ENCODE data around the gene CCDC121.
"Not testable (repeated sequence)": the region's sequence is repeated elsewhere in the genome, so short reads cannot be mapped to it uniquely, and the experiment has no call there.

The CCDC121 gene

DNA sequence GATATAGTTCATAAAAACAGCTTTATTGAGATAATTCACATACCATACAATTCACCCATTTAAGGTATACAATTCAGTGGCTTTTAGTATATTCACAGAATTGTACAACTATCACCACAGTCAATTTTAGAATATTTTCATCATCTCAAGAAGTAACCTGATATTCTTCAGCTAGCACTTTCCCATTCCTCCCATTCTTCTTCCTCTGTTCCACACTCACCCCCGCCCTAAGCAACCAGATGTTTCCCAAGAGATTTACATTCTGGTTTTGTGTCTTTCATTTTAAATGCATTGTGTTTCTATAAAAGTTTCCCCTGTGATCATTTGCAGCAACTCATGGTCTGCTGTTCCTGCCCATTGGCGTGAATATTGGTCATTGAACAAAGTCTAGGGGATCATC is 5.5 kb upstream of the CCDC121 start:
- DNase-seq = no peak

DNA sequence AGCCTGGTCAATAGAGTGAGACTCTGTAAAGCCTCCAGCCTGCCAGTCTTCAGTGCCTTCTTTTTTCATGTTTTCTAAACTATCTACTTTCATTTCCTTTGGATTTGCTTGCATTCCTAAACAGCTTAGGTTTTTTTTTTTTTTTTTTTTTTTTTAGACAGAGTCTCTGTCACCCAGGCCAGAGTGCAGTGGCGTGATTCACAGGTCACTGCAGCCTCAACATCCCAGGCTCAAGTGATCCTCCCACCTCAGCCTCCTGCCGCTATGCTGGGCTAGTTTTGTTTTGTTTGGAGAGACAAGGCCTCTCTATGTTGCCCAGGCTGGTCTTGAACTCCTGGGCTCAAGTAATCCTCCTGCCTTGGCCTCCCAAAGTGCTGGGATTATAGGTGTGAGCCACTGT is 1.4 kb upstream of the CCDC121 start:
- not testable (repeated sequence) for DNase-seq

DNA sequence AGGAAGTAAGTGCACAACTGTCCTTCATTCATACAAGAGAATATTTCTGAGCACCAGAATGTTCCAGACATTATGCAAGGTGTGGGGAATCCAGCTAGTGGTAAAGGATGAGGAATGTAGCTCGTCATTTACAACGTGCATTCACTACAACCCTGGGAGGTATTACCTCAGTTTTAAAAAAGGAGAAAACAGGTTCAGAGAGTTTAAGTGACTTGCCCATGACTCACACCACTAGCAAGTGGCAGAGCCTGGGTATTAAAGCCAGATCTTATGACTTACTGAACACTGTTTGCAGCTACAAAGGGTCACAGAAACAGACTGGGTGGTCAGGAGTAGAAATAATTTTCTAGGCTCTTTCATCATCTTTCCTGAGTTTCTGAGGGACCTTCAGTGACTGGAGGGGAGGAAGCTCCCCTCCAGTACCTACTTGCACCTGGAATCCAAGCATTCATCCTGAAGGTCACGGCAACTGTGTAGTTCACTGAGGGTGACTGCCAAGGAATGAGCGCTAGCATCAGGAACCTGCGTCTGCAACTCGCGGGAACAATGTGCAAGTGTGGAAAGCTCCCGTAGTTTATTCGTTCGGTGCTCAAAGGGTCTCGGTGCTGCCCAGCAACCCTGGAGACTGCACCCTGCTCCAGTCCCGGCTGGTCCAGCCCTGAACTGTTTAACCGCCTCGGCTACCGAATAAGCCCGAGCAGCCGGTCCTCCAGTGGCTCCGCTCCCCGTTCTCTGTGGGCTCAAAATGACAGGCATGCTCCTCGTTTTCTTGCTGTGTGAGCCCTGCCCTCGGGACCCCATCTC is 647 bp downstream of the CCDC121 start:
- peak; percentile 23 for DNase-seq

GRCh38 chr2:27626921-27627320 is 1.9 kb downstream of the CCDC121 start:
- DNase-seq = peak; percentile 10

DNA sequence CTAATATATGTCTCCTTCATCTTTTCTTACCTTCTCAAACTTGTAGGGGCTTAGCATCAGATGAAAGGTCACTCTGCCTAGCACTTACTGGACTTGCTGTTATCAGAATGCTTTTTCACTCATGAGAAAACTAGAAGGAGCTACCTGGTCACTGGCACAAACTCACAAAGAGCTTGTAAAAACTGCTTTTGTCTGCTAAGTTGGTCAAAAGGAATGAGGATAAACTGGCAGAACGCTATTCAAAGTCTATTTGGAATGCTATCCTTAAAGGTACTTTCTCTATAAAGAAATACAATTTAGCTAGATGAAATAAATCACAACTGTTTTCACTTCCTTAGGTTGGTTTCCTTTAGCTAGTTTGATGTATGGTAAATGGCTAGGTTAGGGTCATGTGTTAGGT is 2.5 kb downstream of the CCDC121 start:
- DNase-seq = not testable (repeated sequence)

DNA sequence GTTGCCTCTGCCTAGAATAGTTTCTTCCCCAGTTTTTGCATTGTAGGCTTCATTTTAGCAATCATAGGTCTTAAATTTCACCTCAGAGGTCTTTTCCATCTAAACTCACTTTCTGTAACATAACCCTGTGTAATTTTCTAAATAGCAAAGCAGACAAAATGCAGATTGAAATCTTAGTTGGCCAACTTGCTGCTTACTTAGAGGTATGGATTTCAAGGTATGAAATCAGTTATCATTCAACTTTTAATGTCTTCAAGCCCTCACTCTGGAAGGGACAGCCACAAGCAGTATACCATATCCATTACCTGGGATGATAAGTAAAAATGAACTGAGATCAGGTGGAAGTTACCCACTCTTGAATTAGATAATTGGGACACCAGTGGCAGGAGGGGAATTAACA is 3.9 kb downstream of the CCDC121 start:
- DNase-seq = no peak

DNA sequence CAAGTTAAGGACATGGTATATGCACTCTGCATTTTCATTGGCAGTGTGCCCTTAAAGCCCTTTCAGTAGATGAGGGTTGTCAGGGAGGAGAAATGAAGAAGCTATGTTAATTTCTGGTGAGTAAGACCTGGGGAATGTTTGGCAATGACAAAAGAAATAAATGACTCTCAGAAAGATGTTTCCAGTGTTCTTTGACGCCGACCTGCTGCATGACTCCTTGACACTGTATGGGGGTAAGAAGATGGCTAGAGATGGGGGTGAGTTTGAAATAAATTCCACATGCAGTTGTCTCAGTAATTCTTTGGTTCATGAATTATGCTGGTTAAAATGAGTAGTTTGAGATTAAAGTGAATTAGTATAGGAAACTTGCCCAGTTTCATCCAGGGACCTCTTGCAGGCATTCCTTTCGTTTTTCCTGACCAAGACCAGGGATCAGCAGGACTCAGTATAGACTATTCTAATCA is 5.9 kb downstream of the CCDC121 start:
- DNase-seq = no peak

- no peak for DNase-seq
These were observed 7.3 kb downstream of the CCDC121 start for GRCh38 chr2:27621524-27621923.

DNA sequence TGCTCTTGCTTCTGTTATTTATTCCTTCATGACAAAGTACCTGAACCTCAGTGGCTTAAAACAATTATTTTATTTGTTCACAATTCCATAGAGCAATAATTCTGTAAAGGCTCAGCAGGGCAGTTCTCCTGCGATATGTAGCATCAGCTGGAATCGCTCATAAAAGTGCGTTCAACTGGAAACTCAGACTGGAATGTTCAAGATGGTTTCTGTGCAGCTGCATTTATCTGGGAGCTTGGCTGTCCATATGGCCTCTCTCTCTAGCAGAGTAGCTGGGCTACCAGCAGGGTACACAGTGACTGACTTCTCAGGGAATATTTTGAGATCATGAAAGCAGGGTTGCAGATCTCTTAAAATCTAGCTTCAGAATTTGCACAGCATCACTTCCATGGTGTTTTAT is 13.5 kb downstream of the CCDC121 start:
- DNase-seq = no peak

DNA sequence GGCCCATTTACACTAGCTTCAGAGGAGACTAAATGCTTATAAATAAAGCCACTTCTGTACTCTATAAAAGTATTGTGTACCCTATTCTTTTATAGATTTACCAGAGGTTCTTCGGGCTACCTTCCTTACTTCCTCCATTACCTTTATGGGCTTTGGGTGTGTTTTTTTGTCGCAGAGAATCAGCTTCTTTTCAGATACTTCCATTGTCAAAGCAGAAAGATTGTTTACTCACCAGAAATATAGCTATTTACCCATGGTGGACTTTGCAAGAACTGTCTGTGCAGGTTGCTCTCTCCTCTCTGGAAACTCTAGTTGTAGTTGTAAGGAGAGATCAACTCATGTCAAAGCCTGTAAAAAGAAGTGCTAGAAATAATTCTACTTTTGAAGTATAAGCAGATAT is 14.8 kb downstream of the CCDC121 start:
- DNase-seq = no peak

- no peak for DNase-seq
These were observed 22.2 kb downstream of the CCDC121 start for GRCh38 chr2:27606611-27607010.

DNA sequence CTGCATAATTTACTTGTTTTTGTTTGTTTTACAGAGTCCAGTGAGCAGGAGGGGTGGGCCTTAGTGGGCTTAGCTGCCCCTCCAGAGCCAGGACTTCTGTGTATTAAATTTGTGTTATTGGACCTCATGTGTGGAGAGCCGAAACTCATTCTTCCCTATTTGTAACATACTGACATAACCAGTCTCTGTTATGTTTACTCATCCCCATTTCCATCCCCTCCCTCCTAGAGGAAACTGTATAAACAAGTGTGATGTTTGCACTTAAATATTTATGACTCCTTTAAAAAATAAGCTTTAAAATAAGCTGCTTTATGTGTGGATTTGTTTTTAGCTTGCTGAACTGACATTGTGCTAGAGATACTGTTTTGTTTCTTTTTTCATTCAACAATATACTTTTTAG is 32.2 kb downstream of the CCDC121 start:
- no peak for DNase-seq

DNA sequence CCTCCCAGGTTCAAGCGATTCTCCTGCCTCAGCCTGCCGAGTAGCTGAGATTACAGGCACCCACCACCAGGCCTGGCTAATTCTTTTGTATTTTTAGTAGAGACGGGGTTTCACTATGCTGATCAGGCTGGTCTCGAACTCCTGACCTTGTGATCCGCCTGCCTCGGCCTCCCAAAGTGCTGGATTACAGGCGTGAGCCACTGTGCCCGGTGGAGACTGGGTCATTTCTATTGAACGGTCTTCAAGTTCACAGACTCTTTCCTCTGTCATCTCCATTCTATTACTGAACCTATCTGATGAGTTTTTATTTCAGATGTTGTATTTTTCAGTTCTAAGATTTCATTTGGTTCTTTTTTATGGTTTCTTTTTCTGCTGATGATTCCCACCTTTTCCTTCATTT is 33.4 kb downstream of the CCDC121 start:
- not testable (repeated sequence) for DNase-seq

DNA sequence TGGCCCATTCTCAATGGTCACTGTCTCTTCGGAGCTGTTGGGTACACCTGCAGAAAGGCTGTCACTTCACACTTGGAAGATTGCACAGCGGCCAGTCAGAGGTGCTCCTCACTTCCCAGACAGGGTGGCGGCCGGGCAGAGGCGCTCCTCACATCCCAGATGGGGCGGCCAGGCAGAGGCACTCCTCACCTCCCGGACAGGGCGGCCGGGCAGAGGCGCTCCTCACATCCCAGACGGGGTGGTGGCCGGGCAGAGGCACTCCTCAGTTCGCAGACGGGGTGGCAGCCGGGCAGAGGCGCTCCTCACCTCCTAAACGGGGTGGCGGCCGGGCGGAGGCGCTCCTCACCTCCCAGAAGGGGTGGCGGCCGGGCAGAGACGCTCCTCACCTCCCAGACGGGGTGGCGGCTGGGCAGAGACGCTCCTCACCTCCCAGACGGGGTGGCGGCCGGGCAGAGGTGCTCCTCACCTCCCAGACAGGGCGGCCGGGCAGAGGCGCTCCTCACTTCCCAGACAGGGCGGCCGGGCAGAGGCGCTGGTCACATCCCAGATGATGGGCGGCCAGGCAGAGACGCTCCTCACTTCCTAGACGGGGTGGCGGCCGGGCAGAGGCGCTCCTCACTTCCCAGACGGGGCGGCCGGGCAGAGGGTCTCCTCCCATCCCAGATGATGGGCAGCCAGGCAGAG is 34.6 kb downstream of the CCDC121 start:
- DNase-seq = not testable (repeated sequence)

DNA sequence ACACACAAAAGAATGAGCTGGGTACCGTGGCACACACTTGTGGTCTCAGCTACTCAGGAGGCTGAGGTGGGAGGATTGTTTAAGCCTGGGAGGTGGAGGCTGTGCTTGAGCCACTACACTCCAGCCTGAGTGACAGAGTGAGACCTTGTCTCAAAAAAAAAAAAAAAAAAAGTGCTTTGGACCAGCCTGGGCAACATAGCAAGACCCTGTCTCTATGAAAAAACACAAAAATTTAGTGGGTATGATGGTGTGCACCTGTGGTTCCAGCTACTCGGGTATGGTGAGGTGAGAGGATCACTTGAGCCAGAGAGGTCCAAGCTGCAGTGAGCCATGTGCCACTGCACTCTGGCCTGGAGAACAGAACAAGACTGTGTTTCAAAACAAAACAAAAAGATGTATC is 35.6 kb downstream of the CCDC121 start:
- no peak for DNase-seq

DNA sequence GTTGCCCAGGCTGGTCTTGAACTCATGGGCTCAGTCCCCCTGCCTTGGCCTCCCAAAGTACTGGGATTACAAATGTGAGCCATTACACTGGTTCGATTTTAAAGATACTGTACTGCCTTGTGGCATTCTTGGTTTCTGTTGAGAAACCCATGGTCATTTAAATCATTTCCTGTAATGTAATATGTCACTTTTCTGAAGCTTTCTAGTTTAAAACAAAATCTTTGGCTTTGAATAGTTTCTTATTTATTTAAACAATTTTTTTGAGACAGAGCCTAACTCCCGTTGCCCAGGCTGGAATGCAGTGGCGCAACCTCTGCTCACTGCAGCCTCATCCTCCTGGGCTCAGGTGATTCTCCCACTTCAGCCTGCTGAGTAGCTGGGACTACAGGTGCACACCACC is 37.1 kb downstream of the CCDC121 start:
- DNase-seq = peak; percentile 24

GRCh38 chr2:27588308-27588707 is 40.5 kb downstream of the CCDC121 start:
- DNase-seq = no peak

DNA sequence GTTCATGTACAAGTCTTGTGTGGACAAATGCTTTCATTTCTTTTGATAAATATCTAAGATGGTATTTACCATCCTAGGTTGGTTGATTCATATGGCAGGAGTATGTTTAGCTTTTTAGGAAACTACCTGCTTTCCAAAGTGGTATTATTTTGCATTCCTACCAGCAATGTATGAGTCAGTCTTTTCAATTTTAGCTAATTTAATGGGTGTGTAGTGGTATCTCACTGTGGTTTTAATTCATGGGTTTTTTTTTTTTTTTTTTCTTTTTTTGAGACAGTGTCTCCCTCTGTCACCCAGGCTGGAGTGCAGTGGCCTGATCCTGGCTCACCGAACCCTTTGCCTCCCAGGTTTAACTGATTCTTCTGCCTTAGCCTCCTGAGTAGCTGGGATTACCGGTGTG is 41.8 kb downstream of the CCDC121 start:
- DNase-seq = peak; percentile 18

GRCh38 chr2:27584597-27584996 is 44.2 kb downstream of the CCDC121 start:
- DNase-seq = no peak

DNA sequence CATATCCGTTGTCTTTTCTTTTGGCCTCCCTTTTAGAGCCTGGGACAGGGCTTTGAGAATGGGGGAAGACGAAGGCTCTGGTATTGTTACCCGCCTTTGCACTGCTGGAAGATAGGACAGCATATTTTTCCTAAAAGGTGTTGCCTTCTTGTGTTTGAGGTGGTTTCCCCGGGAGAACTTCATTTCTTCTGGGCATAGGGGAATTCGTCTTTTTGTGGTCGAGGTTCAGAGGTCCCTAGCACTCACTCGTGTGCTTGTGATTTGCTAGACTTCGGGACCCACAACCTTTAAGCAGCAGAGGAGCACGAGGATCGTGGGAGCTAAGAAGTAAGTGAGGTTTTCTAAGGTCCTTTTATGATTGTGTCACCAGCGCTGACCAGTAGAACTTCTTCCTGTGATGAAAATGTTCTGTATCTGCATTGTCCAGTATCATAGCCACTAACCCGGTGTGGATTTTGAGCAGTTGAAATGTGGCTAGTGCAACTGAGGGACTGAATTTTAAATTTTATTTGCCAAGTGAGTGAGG is 45.4 kb downstream of the CCDC121 start:
- peak; percentile 46 for DNase-seq

DNA sequence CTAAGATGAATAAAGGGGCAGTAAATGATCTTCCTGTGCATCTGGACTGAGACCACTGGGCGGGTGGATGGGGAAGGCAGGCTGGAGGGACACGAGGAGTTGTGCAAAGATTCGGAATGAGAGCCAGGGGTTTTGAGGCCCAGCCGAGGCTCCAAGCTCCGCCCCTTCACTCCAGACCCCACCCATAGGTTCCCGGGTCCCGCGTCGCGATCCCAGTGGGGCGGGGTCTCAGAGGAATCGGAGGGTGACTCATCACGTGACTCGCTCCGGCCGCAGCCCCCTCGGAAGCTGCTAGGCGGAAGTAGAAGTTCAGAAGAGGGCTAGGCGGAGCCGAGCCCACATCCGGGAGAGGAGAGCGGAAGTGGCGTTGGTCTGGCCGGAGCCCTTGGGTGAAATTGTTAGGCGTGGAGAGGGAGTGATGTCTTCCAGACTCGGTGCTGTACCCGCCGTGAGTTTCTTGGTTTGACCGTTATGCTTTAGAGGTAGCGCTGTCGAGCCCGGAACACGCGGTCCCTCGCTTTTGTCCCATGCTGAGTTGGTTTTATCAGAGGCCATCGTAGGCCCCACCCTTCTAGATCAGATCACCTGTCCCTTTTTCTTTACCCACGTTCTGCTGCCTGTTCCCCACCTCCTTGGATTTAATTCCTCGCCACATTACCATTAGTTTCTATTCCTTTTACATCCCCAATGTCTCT is 46.0 kb downstream of the CCDC121 start, which contains the start of gene ZNF512:
Gene ZNF512, plus strand, starts transcription at position 348 of the 695 bp plus-strand sequence. Its CDS starts 71 bp downstream, at position 419.
- peak; percentile 97 for DNase-seq

DNA sequence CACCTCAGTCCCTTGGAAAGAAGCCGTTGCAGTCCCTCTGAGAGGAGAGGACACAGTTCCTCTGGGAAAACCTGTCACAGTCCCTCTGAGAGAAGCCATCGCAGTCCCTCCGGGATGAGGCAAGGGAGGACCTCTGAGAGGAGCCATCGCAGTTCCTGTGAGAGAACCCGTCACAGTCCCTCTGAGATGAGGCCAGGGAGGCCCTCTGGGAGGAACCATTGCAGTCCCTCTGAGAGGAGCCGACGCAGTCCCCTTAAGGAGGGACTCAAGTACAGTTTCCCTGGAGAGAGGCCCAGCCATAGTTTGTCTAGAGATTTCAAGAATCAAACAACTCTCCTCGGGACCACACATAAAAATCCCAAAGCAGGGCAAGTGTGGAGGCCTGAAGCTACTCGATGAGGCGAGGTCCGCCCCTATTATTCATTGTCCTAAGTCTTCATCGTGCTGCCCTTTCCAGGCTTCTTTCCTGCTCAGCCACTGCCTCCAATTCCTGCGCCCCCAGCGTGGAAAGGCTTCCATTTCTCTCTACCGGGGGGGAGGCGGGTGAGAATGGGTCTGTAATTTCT is 46.6 kb downstream of the CCDC121 start:
- DNase-seq = peak; percentile 16

Data from hematopoietic multipotent progenitor cell treated with erythropoietin and hydrocortisone succinate and interleukin-3 and kit ligand, for 6 days (in vitro differentiated cells).